HL-60 (cell line): ENCODE results near the gene PDE1C.

Experiments
- GABPA ChIP-seq: IDR thresholded peaks from 2 replicates; pipeline ENCODE4 v1.6.1; 2012; ENCODE audit warnings: low read depth
- POLR2AphosphoS5 ChIP-seq: IDR thresholded peaks from 2 replicates; pipeline ENCODE4 v1.6.1; 2012; ENCODE audit warnings: low read depth
- SPI1 ChIP-seq: IDR thresholded peaks from 2 replicates; pipeline ENCODE4 v1.6.1; 2012; ENCODE audit warnings: low read depth, mild to moderate bottlenecking, borderline replicate concordance
- TF ChIP-seq, protein P1 (sequence below): IDR thresholded peaks from one replicate; pipeline ENCODE4 v1.5.1; 2011; ENCODE audit warnings: low read length, control low read depth, inconsistent platforms; ENCODE audit not compliant: insufficient read depth
- TF ChIP-seq, protein P2 (sequence below): IDR thresholded peaks from 2 replicates; pipeline ENCODE4 v1.6.1; 2012; ENCODE audit warnings: low read depth; ENCODE audit not compliant: insufficient replicate concordance

DNA sequence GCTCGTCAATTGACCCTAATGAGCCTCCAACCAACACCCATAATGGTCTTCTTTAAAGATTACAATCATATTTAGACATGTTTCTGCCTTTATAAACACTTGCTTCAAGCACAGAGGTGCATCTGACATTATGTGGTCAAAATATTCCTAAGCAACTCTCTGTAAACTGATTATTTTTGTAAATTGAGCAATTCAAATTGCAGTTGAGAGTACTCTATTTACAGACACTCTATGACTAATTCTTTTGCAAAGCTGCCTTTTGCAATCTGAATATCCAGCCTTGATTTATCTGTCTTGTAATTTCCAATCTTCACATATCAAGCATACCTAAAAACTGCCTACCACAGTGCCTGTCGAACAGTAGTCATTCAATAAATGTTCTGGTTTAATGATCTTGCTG lies 112.0 kb downstream of the PDE1C start:
- TF ChIP-seq, protein P1, sequence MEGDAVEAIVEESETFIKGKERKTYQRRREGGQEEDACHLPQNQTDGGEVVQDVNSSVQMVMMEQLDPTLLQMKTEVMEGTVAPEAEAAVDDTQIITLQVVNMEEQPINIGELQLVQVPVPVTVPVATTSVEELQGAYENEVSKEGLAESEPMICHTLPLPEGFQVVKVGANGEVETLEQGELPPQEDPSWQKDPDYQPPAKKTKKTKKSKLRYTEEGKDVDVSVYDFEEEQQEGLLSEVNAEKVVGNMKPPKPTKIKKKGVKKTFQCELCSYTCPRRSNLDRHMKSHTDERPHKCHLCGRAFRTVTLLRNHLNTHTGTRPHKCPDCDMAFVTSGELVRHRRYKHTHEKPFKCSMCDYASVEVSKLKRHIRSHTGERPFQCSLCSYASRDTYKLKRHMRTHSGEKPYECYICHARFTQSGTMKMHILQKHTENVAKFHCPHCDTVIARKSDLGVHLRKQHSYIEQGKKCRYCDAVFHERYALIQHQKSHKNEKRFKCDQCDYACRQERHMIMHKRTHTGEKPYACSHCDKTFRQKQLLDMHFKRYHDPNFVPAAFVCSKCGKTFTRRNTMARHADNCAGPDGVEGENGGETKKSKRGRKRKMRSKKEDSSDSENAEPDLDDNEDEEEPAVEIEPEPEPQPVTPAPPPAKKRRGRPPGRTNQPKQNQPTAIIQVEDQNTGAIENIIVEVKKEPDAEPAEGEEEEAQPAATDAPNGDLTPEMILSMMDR = no peak
- no peak for TF ChIP-seq POLR2AphosphoS5
- no peak for TF ChIP-seq GABPA
- TF ChIP-seq, protein P2, sequence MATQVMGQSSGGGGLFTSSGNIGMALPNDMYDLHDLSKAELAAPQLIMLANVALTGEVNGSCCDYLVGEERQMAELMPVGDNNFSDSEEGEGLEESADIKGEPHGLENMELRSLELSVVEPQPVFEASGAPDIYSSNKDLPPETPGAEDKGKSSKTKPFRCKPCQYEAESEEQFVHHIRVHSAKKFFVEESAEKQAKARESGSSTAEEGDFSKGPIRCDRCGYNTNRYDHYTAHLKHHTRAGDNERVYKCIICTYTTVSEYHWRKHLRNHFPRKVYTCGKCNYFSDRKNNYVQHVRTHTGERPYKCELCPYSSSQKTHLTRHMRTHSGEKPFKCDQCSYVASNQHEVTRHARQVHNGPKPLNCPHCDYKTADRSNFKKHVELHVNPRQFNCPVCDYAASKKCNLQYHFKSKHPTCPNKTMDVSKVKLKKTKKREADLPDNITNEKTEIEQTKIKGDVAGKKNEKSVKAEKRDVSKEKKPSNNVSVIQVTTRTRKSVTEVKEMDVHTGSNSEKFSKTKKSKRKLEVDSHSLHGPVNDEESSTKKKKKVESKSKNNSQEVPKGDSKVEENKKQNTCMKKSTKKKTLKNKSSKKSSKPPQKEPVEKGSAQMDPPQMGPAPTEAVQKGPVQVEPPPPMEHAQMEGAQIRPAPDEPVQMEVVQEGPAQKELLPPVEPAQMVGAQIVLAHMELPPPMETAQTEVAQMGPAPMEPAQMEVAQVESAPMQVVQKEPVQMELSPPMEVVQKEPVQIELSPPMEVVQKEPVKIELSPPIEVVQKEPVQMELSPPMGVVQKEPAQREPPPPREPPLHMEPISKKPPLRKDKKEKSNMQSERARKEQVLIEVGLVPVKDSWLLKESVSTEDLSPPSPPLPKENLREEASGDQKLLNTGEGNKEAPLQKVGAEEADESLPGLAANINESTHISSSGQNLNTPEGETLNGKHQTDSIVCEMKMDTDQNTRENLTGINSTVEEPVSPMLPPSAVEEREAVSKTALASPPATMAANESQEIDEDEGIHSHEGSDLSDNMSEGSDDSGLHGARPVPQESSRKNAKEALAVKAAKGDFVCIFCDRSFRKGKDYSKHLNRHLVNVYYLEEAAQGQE = no peak
- no peak for TF ChIP-seq SPI1
